Mucosa of stomach (tissue), 1 donor: ENCODE measurements around the gene SIGLEC5.
"Not testable (repeated sequence)": the region's sequence is repeated elsewhere in the genome, so short reads cannot be mapped to it uniquely, and the experiment has no call there.

Experiments
- H3K27me3 ChIP-seq: one replicate; pipeline ENCODE4 v1.7.0; 2013; ENCODE audit warnings: mild to moderate bottlenecking, low read length; ENCODE audit not compliant: control insufficient read depth, insufficient read depth
- H3K36me3 ChIP-seq: one replicate; pipeline ENCODE4 v1.7.0; 2013; ENCODE audit warnings: low read length; ENCODE audit not compliant: control insufficient read depth, insufficient read depth
- H3K4me1 ChIP-seq: one replicate; pipeline ENCODE4 v1.7.0; 2013; ENCODE audit warnings: mild to moderate bottlenecking, low read length; ENCODE audit not compliant: control insufficient read depth, insufficient read depth
- H3K4me3 ChIP-seq: one replicate; pipeline ENCODE4 v1.7.0; 2013; ENCODE audit warnings: low read length
- H3K9ac ChIP-seq: one replicate; pipeline ENCODE4 v1.7.0; 2013; ENCODE audit warnings: mild to moderate bottlenecking, low read length, moderate library complexity
- H3K9me3 ChIP-seq: one replicate; pipeline ENCODE4 v1.7.0; 2013; ENCODE audit warnings: mild to moderate bottlenecking, low read length, moderate library complexity; ENCODE audit not compliant: control insufficient read depth
- donor health status: Pancreatic carcinoma.

Gene SIGLEC5, protein sequence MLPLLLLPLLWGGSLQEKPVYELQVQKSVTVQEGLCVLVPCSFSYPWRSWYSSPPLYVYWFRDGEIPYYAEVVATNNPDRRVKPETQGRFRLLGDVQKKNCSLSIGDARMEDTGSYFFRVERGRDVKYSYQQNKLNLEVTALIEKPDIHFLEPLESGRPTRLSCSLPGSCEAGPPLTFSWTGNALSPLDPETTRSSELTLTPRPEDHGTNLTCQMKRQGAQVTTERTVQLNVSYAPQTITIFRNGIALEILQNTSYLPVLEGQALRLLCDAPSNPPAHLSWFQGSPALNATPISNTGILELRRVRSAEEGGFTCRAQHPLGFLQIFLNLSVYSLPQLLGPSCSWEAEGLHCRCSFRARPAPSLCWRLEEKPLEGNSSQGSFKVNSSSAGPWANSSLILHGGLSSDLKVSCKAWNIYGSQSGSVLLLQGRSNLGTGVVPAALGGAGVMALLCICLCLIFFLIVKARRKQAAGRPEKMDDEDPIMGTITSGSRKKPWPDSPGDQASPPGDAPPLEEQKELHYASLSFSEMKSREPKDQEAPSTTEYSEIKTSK

DNA sequence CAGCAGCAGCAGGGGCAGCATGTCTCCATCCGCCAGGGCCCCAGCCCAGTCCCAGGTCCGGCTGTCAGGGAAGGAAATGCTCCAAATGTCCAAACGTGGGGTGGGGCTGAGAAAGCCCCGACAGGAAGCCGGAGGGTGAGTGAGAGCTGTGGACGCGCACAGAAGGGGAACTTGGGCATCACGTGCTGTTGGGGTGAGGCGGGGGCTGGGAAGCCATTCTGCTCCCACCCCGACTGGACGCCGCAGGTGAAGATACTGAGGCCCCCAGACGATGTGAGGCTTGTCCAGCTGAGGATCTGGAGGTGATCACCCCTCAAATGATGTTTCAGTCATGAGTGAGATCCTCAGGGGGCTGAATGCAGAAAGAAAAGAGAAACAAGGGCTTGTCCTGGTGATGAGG lies at the start of gene SIGLEC5:
SIGLEC5 (minus strand) TSS at position 87 of the 400 bp plus-strand sequence; CDS start at position 21, 66 bp downstream.
- H3K4me3 ChIP-seq, H3K9ac ChIP-seq, H3K4me1 ChIP-seq, H3K9me3 ChIP-seq, H3K27me3 ChIP-seq, H3K36me3 ChIP-seq: not testable (repeated sequence)

DNA sequence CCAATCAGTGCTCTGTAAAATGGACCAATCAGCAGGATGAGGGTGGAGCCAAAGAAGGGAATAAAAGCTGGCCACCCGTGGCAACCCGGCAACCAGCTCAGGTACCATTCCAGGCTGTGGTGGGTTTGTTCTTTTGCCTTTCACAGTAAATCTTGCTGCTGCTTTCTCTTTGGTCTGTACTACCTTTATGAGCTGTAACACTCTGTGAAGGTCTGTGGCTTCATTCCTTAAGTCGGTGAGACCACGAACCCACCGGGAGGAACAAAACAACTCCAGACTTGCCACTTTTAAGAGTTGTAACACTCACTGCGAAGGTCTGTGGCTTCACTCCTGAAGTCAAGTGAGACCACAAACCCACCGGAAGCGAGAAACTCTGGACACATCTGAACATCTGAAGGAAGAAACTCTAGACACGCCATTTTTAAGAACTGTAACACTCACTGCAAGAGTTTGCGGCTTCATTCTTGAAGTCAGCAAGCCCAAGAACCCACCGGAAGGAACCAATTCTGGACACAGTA lies 46.4 kb upstream of the SIGLEC5 start:
- Histone ChIP-seq H3K36me3 (no peaks in the 10 kb centered on the region), H3K9ac (no peak overlapping the region), H3K27me3 (peaks cover 4% of the 10 kb centered on the region), H3K4me3 (no peak overlapping the region), H3K9me3 (no peaks in the 10 kb centered on the region), H3K4me1 (no peaks in the 10 kb centered on the region)

DNA sequence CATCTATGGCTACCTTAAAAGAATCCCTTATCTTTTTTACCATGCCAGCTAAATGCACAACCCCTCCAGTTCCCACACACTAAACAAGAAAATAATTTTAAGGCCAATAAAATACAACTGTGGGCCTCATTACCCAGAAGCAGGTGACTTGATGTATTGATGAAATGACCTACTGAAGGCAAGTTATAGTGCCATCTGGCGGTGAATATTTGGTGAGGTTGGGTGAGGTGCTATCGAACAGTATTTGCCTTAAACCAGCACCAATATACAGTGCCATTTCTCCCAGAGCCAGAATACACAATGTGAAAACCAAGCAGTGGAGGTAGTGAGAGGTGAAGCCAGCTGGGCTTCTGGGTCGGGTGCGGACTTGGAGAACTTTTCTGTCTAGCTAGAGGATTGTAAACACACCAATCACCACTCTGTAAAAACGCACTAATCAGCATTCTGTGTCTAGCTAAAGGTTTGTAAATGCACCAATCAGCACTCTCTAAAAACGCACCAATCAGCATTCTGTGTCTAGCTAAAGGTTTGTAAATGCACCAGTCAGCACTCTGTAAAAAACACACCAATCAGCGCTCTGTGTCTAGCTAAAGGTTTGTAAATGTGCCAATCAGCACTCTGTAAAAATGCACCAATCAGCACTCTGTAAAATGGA lies 45.8 kb upstream of the SIGLEC5 start:
- H3K4me3 ChIP-seq, H3K9ac ChIP-seq, H3K36me3 ChIP-seq, H3K27me3 ChIP-seq, H3K9me3 ChIP-seq, H3K4me1 ChIP-seq: not testable (repeated sequence)

DNA sequence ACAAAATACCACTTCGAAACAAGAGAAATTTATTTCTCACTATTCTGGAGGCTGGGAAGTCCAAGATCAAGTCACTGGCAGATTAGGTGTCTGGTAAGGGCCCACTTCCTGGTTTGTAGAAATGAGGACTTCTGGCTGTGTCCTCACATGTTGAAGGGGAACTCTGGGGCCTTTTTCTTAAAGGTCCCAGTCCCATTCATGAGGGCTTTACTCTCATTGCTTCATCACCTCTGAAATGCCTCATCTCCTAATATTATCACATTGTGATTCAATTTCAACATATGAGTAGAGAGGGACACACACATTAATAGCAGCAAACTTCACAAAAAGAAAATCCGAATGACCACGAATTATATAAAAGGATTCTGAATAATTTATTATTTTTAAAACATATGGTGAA lies 38.0 kb upstream of the SIGLEC5 start:
- Histone ChIP-seq H3K9me3 (no peaks in the 10 kb centered on the region), H3K27me3 (peaks cover 5% of the 10 kb centered on the region), H3K36me3 (no peaks in the 10 kb centered on the region), H3K4me3 (no peak overlapping the region), H3K4me1 (no peaks in the 10 kb centered on the region), H3K9ac (no peak overlapping the region)

DNA sequence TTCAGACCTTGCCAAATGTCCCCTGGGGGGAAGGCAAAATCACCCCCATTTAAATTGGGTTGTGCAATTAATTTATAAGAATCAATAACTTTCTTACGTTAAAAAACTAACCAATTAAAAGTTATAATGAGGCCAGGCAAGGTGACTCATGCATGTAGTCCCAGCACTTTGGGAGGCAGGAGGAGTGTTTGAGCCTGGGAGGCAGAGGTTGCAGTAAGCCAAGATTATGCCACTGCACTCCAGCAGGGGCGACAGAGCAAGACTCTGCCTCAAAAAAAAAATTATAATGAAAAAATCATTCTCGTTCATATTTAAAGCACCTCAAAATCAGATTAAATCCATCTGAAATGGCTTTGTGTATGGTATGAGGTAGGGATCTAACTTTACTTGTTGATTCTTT lies 34.8 kb upstream of the SIGLEC5 start:
- Histone ChIP-seq H3K27me3 (peaks cover 5% of the 10 kb centered on the region), H3K9me3 (no peaks in the 10 kb centered on the region), H3K4me3 (no peak overlapping the region), H3K9ac (no peak overlapping the region), H3K4me1 (no peaks in the 10 kb centered on the region), H3K36me3 (no peaks in the 10 kb centered on the region)

DNA sequence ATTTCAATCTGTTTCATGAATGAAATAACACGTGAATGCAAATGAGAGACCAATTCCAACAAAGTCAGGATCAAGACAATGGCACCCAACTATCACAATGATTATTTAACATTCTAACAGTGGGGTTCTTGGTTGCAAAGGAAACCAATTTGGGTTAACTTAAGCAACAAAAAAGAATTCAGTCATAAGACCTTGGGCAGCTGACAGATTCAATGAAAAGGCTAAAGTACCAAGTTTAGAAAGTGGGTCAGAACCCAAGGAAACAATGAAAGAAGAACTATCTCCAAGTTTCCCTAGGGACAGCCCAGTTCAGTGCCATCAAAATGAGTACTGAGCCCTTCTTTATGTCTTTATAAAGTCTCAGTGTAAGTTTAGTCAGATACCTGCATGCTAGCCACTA lies 33.9 kb upstream of the SIGLEC5 start:
- Histone ChIP-seq H3K4me1 (no peaks in the 10 kb centered on the region), H3K9ac (no peak overlapping the region), H3K9me3 (no peaks in the 10 kb centered on the region), H3K27me3 (peaks cover 5% of the 10 kb centered on the region), H3K36me3 (no peaks in the 10 kb centered on the region), H3K4me3 (no peak overlapping the region)

DNA sequence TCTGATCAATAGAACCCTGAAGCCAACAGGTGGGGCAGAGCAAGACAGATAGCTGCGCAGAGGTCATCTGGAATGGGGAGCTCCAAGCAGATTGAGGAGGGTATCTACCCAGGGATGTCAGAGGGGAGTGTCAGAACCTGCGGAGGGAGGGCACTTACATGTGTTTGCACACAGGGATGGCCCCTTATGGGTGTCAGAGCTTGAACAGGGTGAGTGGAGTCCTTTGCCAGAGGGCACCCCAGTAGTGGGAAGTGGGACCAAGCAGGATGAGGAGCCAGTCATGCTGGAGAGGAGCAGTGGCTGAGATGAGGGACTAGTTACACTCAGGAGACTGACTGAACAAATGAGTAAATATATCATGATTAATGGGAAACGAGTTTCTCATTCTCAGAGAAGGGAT lies 33.4 kb upstream of the SIGLEC5 start:
- no peak overlapping the region for H3K4me3 ChIP-seq
- H3K36me3 ChIP-seq, result no peaks in the 10 kb centered on the region
- H3K4me1 ChIP-seq, result no peaks in the 10 kb centered on the region
- no peaks in the 10 kb centered on the region for H3K9me3 ChIP-seq
- no peak overlapping the region for H3K9ac ChIP-seq
- peaks cover 5% of the 10 kb centered on the region for H3K27me3 ChIP-seq

DNA sequence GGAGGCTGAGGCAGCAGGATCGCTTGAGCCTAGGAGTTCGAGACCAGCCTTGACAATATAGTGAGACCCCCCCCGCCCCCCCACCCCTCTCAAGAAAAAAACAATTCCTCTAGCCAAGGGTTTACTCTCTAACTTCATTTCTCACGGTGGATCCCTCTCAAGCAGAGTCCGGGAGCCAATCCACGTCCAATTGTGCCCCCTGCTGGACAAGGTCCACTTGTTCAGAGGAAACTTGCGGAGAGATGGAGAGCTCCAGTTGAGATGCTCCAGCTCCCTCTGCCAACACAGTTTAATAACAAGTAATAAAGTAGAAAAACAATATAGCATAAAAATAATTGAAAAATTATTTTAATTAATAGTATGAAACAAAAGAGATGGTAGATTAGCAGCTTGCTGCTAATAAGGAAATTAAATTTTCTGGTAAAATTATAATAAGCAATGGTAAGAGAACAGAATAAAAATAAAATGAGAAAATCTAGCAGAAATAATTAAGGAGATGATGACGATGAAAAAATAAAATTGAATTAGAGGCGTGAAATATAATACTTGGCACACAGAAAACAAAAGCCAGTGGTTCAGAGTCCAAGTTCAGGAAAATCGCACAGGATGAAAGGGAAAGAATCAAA lies 30.9 kb upstream of the SIGLEC5 start:
- H3K4me3 ChIP-seq, result no peak overlapping the region
- H3K27me3 ChIP-seq, result peaks cover 5% of the 10 kb centered on the region
- H3K4me1 ChIP-seq, result no peaks in the 10 kb centered on the region
- H3K36me3 ChIP-seq, result no peaks in the 10 kb centered on the region
- H3K9me3 ChIP-seq, result no peaks in the 10 kb centered on the region
- no peak overlapping the region for H3K9ac ChIP-seq

DNA sequence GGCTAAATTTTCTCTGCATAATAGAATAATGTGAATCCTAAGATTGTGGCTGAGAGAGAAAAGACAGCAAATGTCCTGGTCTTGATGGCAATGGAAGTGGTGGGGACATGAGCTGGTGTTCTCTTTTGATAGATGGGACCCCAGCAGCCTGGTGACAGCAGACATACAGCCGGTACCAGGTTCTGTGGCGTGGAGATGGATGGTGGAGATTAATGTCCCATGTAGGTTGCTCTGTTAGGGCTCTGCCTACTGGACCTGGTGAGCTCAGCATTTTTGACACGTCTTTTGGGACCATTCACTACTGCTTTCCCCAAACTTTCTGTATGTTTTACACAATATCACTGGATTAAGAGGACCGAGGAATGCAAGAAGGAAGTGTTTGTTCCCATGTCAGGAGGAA lies 24.6 kb upstream of the SIGLEC5 start:
- H3K4me3 ChIP-seq, result no peak overlapping the region
- no peak overlapping the region for H3K9ac ChIP-seq
- no peaks in the 10 kb centered on the region for H3K9me3 ChIP-seq
- H3K36me3 ChIP-seq, result no peaks in the 10 kb centered on the region
- no peaks in the 10 kb centered on the region for H3K27me3 ChIP-seq
- H3K4me1 ChIP-seq, result no peaks in the 10 kb centered on the region

DNA sequence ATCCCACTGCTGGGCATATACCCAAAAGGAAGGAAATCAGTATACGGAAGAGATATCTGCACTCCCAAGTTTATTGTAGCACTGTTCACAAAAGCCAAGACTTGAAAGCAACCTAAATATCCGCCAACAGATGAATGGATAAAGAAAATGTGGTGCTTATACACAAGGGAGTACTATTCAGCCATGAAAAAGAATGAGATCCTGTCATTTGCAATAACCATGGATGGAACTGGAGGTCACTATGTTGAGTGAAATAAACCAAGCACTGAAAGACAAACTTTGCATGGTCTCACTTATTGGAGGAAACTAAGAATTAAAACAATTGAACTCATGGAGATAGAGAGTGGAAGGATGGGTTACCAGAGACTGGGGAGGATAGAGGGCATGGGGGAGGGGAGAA lies 23.0 kb upstream of the SIGLEC5 start:
- Histone ChIP-seq H3K4me1 (no peaks in the 10 kb centered on the region), H3K9ac (no peak overlapping the region), H3K9me3 (no peaks in the 10 kb centered on the region), H3K4me3 (no peak overlapping the region), H3K27me3 (no peaks in the 10 kb centered on the region), H3K36me3 (no peaks in the 10 kb centered on the region)

DNA sequence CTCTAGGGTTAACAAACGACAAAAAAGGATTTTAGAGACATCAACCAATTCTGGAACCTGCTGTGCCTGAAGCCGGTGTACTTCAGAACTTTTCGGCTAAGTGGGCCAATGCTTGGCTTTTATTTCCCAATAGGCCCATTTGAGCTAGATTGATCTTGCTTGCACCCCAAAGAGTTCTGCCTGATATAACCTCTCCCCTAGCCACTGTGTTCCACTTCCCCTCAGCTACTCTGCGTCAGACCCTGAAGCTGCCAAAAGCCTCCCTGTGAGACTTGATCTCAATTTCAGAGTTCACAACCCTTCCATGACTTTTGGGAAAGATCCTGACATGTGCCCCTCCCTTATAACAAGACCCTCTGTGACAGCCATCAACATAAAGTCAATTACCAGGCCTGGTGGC lies 22.1 kb upstream of the SIGLEC5 start:
- no peak overlapping the region for H3K4me3 ChIP-seq
- no peaks in the 10 kb centered on the region for H3K36me3 ChIP-seq
- H3K27me3 ChIP-seq, result no peaks in the 10 kb centered on the region
- no peaks in the 10 kb centered on the region for H3K9me3 ChIP-seq
- H3K4me1 ChIP-seq, result no peaks in the 10 kb centered on the region
- no peak overlapping the region for H3K9ac ChIP-seq
